ENCODE data around the gene SNX12. TPM values are rescaled to one million over a fixed set of nuclear protein-coding genes. Genes with fewer than 3 reads are reported as not detected.

Gene SNX12
- total RNA-seq, 1 donor from 2014 or later = 25.0 TPM

GRCh38 chrX:71098951-71099506, 30.9 kb upstream of the SNX12 start:
- Histone ChIP-seq H3K9me3 (no peaks in the 10 kb centered on the region), H3K4me1 (peaks cover 23% of the 10 kb centered on the region), H3K27ac (no peak overlapping the region), H3K36me3 (no peaks in the 10 kb centered on the region), H3K4me3 (no peak overlapping the region), H3K27me3 (peaks cover 3% of the 10 kb centered on the region)
- TF ChIP-seq POLR2AphosphoS5 (IDR thresholded peaks at IDR 0.05; ENCODE audit: insufficient read depth in 1 of 2, low read depth in 1 of 2) = no peak
- TF ChIP-seq POLR2A (IDR thresholded peaks at IDR 0.05) = no peak
- TF ChIP-seq CTCF (IDR thresholded peaks at IDR 0.05) = no peak
- intact Hi-C loops (cut with DNase I) = no loop called here
- DNase-seq (ENCODE audit: extremely low spot score in 2 of 2) = no peak

- DNase-seq (ENCODE audit: extremely low spot score in 2 of 2) = no peak
- Histone ChIP-seq H3K36me3 (no peaks in the 10 kb centered on the region), H3K4me1 (peaks cover 16% of the 10 kb centered on the region), H3K9me3 (no peaks in the 10 kb centered on the region), H3K27me3 (no peaks in the 10 kb centered on the region), H3K27ac (peak overlapping the region; percentile 13), H3K4me3 (no peak overlapping the region)
- TF ChIP-seq CTCF (IDR thresholded peaks at IDR 0.05) = peak in 1 of 3 experiments; percentile 33
- TF ChIP-seq POLR2A (IDR thresholded peaks at IDR 0.05) = no peak
- intact Hi-C loops (cut with DNase I) = no loop called here
These were observed 30.2 kb upstream of the SNX12 start for GRCh38 chrX:71098302-71098701.

- Histone ChIP-seq H3K4me1 (peaks cover 16% of the 10 kb centered on the region), H3K36me3 (no peaks in the 10 kb centered on the region), H3K4me3 (peak overlapping the region; percentile 56 to 58), H3K9me3 (no peaks in the 10 kb centered on the region), H3K27me3 (no peaks in the 10 kb centered on the region), H3K27ac (peak overlapping the region; percentile 81)
- intact Hi-C loops (cut with DNase I) = no loop called here
- TF ChIP-seq CTCF (IDR thresholded peaks at IDR 0.05) (no peak), POLR2AphosphoS5 (IDR thresholded peaks at IDR 0.05; ENCODE audit: insufficient read depth in 1 of 2, low read depth in 1 of 2) (no peak), POLR2A (IDR thresholded peaks at IDR 0.05) (no peak)
- no peak for DNase-seq (ENCODE audit: extremely low spot score in 2 of 2)
These were observed 28.6 kb upstream of the SNX12 start for GRCh38 chrX:71096760-71097032.

- DNase-seq (ENCODE audit: extremely low spot score in 2 of 2) = no peak
- Histone ChIP-seq H3K4me3 (peak overlapping the region; percentile 56 to 58), H3K9me3 (no peaks in the 10 kb centered on the region), H3K27ac (peak overlapping the region; percentile 81), H3K4me1 (peaks cover 16% of the 10 kb centered on the region), H3K36me3 (no peaks in the 10 kb centered on the region), H3K27me3 (no peaks in the 10 kb centered on the region)
- TF ChIP-seq POLR2AphosphoS5 (IDR thresholded peaks at IDR 0.05; ENCODE audit: insufficient read depth in 1 of 2, low read depth in 1 of 2) (no peak), POLR2A (IDR thresholded peaks at IDR 0.05) (peak in 1 of 2 donors; percentile 8), CTCF (IDR thresholded peaks at IDR 0.05) (no peak)
- intact Hi-C loops (cut with DNase I) = no loop called here
These were observed 28.0 kb upstream of the SNX12 start for GRCh38 chrX:71095981-71096759.

GRCh38 chrX:71095555-71095980, 27.4 kb upstream of the SNX12 start, which contains the start of gene FOXO4:
FOXO4 (plus strand) TSS chrX:71095851; CDS start chrX:71096529, 678 bp downstream.
- intact Hi-C loops (cut with DNase I) = no loop called here
- TF ChIP-seq POLR2A (IDR thresholded peaks at IDR 0.05) = no peak
- TF ChIP-seq POLR2AphosphoS5 (IDR thresholded peaks at IDR 0.05; ENCODE audit: insufficient read depth in 1 of 2, low read depth in 1 of 2) = peak; percentile 65 to 67
- no peak for TF ChIP-seq CTCF (IDR thresholded peaks at IDR 0.05)
- Histone ChIP-seq H3K27ac (peak within 1 kb of the TSS; percentile 81), H3K36me3 (no peaks in the 10 kb centered on the region), H3K4me3 (peak within 1 kb of the TSS; percentile 56 to 58), H3K4me1 (peaks cover 16% of the 10 kb centered on the region), H3K9me3 (no peaks in the 10 kb centered on the region), H3K27me3 (no peaks in the 10 kb centered on the region)
- peak in 1 of 2 donors; percentile 94 for DNase-seq (ENCODE audit: extremely low spot score in 2 of 2)
